Stimulated activated CD8-positive, alpha-beta memory T cell treated with anti-CD3 and anti-CD28 coated beads, Interleukin-4, amount 100 ng/mL, for 48 hours (primary cell): ENCODE measurements around the gene REEP1.

Source experiments
- DNase-seq: peaks from one replicate; pipeline ENCODE4 v3.0.0-alpha.2; 2020

REEP1 gene

DNA sequence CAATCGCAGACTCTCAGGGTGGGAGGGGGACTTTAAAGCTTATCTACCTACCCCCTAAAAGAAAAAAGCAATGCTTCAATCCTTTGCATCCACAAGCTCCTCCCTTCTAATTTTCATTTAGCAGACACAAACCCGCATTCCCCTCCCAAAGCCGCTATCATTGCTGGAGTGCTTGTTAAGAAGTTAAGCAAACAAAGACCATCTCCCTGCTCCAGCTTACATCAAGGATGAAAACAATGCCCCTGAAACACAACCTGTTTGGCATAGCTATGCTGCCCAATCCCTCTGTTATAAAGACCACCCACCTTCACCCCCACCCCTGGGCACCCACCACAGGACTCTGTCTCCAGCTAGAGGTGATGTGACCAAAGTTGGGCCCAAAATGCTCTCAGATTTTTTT, 33.0 kb downstream of the REEP1 start:
- DNase-seq: no peak

DNA sequence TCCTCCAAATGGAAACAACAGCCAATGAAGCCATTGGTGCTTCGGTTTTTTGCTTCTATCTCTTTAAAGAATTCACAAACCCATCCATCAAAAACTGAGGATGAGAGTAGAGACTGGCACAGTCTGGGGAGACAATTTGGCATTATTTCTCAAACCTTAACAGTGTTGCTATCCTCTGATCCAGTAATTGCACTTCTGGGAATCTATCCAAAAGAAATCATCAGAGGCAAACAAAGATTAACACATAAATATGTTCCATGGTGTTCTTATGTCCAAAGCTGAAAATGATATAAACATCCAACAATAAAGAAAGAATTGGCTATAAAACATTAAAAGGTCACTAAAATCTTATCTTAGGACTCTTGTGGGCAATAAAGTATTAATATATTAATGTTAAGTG, 35.1 kb downstream of the REEP1 start:
- DNase-seq: no peak

DNA sequence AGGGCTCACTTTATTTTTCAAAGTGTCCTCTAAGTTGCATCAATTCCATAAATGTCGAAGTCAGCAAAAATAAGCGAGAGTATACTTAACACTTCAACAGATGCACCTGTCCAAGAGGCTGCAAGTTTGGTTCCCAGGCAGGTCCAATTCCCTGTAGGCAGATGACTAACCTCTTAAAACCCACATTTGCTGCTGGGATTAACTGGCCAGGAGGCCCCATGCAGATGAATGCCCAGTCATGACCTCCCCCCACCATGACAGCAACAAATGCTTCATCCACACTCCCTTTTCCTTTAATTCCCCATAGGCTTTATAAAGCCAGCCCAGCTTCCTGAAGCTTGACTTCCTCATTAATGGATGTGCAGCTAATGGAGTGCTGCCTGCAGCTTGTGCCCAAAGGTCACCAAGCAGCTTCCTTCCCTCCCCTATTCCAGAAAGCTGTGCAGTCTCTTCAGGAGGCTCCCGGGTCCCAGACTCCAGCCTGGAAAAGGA, 35.7 kb downstream of the REEP1 start:
- DNase-seq: no peak

GRCh38 chr2:86301009-86301408, 36.4 kb downstream of the REEP1 start:
- DNase-seq: no peak

DNA sequence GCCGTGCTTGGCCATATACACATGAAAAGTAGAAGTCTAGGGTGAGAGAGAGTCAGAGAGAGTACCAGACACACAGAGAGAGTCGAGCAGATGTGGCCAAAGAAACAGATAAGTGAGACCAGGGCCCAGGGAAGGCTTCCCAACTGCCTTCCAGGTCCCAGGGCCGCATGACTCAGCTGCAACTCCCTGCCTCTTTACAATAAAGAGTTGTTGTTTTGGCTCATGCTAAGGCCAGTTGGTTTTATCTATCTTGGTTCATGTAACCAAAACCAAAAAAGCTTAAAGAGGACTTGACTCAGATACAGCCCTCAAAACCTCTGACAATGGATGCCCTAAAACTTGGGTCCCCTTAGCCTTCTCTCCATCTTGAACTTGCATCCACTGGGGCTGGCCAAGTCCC, 36.9 kb downstream of the REEP1 start:
- no peak for DNase-seq

DNA sequence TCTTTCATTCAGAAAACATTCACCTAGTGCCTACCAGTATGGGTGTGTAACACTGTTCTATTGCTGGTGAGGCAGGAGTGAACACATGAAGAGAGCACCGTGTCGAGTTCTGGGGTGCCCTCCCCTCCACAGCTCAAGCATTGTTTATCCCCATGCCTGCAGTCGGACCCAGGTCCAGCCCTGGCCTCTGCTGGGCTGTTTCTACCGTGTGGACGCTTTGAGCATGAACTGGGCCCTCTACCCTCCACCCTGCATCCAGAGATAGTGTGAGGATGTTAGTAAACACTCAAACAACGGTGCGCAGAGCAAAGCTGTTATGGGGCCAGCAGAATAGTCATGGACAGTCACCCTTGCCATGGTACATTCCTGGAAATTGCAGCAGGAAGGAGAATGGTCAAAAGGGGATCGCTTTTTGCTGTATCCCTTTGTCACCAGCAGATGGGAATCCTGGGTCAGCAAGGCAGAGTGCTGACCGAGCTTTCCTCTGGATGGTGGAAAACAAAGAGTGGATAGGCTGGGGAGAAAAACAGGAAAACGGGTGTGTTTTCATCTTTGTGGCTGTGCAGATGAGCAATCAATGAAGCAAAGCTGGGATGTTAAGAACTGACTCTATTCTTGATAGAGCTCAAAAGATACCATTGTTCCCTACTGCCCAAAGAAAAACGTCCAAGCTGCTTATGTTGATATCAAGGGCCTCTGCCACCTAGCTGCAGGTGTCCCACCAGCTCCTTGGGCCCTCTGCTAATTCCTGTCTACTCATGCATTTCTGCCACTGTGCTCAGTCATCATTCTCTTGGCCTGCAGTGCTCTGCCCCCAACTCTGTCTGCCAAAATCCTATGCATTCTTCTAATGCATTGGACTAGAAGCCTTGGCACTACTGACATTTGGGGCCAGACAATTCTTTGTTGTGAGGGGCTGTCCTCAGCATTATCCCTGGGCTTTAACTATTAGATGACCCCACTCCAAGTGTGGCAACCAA, 38.7 kb downstream of the REEP1 start:
- DNase-seq: no peak

DNA sequence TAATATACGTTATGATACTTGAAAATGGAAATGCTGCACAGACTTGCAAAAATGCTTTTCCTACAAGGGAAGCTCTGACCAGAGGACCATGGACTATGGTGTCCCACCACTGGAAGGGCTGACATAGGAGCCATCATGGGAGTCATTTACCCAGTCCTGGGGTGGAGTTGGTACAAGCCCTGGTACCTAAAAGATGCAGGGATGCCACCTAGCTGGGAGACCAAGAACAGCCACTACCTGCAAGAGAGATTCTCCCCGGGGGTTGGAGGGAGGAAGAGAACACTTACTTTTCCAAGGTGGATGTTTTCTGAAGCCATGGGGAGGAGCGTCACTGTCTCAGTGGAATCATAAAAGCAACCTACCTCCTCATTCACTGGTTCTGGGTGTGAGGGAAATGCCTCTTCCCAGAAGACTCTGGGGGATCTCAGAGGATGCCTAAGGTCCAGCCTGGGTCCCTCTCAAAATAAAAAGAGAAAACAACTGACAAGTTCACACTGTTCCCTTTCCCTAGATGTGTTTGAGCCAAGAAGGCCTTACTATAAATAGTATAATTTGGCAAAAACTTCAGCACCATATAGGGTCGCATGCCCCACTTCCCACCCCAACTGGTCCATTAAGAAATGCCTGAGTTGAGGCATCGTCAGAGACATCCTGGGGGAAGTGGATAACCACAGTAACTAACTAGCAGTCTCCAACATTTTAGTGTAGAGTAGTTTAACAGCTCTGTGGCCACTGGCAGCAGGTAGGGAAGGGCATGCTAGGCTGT, 39.9 kb downstream of the REEP1 start:
- no peak for DNase-seq

DNA sequence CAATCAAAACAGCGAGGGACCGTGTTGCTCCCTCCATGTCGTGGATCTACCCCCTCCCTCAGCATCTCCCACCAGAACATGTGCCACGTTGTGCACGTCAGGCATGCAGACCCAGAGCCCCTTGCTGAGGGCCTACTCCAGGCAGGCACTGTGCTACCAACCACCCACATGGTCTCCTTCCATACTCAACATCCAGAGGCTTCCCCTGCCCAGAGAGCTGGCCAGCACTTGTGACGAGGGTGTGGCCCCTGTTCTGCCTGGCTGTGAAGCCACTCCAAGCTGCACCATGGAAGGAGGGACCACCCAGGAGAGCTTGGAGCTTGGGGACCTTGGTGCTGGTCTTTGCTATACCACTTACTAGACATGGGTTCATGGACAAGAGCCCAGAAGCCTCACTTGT, 40.5 kb downstream of the REEP1 start:
- no peak for DNase-seq

DNA sequence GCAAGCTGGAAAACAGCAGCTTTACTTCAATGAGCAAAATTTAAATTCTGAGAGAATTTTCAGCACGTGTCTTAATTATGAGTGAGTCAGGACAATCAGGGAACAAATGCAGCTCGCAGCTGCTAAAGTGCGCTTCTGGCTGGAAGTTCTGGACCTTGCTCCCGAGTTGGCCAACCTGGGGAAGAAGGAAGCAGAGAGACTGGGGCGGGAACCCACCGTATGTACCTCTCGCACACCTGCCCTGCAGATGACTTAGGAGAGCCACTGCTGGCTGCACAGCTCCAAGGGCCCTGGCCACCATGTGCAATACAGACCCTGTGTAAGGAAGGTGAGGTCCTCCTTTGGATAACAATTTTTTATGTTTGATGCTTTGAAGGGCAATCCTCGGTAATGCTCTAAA, 42.4 kb downstream of the REEP1 start:
- no peak for DNase-seq

DNA sequence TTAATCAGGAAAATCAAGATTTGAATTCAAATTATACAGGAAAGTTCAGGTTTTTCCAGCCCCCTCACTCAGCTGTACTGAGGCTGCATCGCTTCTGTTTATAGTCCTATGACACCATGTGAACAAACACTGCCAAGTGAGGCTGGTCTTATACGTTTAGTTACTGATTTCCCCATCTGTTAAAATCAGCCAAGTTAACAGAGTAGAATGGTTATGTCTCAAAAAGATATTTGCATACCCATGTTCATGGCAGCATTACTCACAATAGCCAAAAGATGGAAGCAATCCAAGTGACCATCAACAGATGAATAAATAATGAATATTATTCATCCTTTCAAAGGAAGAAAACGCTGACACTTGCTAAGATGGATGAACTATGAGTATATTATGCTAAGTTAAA, 43.8 kb downstream of the REEP1 start:
- no peak for DNase-seq

GRCh38 chr2:86292571-86293515, 44.6 kb downstream of the REEP1 start:
- no peak for DNase-seq

DNA sequence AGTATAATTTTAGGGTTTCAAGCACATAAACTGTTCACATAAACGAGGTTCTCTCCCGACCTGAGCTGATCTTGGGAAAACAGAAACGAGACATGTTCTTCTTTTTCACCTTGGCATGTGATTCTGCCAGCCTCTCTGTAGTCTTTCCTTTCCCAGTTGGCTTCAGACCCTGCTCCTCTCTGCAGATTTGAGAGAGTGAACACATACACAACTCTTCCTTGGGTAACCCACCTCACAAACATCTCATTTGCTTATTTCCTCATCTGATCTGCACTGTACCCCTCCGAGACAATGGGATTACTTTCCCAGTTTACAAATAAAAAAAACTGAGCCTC, 46.1 kb downstream of the REEP1 start:
- DNase-seq: no peak

DNA sequence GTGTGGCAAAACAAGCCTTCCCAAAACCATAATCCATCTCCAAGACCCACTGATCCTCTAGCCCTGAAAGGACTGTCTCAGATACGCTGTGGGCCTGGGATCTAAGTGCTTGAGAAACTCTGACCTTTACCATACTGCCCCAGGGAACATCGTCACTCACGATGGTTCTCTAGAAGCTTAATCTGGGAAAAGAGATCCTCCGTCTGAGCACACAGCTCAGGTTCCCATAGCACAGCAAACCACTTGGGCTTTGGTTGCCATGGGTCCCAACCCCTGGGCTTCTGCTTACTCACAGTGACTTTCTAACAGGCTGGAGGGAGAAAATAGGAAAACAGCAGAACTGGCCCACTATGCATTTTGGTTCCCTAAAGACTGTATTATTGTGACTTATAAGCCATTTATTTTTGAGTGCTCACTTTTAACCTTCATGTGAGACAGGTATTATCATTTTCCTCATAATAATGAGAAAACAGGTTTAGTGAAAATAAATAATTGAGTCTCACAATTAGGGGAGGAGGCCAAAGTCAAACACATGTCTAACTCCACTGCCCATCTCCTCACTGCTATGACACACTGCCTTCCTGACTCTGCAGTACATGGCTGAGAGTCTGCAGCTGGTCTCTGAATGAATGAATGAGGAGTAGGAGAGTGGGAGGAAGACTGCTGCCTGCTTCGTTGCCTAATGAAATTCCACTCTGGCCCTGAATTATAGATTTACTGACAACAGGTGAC, 46.7 kb downstream of the REEP1 start:
- no peak for DNase-seq

DNA sequence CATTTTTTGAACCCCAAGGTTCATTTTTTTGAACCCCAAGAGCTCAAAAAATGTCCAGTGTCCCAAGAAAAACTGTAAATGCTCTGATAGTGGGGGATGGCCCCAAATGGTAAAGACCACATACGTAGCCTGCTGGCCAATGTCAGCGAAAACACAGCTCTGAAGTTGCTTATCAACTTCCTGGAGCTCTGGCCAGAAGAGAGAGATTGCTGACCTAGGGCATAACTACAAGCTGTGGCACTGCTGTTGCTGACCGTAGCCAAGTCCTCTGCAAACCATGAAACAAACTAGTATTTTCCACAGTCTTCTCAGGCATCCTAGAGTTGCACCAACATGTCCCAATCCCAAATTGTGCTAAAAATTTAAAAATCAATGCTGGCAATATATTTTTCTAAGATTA, 50.9 kb downstream of the REEP1 start:
- no peak for DNase-seq

DNA sequence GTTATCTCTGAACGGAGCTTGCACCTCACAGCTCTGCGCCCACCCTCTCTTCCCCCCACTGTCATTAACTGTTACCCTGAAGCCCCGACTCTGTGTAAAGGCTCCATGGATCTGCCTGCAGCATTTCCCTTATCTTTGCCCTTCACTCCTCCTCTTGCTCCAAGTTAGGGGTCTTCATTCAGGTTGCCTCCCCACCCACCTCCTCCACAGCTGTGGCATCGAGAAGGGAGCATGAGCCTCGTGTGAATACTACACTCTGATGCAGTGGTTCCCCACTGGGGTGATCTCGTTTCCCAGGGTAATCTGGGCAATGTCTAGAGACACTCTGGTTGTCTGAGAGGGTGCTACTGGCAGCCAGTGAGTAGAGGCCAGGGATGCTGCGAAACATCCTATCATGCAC, 51.4 kb downstream of the REEP1 start:
- DNase-seq: no peak

DNA sequence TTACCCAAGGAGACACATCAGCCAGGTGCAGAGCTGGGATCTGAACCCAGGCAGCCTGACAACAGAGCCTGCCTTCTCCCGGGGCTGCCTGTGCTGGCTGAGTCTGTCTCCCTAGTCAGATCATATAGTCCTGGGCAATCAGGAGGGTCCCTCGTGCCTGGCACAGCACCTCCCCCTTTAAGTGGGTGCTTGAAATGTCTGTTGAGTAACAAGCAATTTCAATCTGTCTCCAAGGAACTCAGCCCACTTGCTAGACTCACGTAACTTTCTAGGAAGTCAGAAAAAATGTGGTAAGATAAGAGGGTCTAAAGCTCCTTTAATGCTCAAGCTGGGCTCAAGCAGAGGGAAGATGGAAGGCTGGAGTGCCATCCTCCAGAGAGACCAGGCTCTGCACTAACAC, 51.9 kb downstream of the REEP1 start:
- DNase-seq: no peak

- DNase-seq: no peak
Observed at GRCh38 chr2:86284987-86285386, 52.4 kb downstream of the REEP1 start.

DNA sequence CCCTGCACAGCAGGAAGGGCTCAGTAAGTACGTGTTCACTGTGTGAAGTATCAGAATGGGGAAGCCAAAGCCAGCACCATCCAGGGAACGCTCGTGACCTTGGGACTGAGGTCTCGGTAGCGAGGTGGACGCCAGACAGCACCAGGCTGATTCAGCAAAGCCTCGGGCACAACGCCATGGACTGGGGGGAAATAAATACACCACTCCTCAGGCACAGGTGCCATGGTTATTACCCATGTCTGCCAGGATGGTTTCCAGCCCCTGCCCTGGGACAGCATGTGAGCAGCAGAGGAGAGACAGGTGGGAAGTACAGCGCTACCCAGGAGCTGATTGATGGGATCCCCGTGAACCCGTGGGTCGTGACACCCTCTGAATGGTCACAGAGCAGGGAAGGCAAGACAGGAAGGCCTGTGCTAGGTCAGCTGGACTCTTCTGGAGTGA, 53.0 kb downstream of the REEP1 start:
- no peak for DNase-seq

DNA sequence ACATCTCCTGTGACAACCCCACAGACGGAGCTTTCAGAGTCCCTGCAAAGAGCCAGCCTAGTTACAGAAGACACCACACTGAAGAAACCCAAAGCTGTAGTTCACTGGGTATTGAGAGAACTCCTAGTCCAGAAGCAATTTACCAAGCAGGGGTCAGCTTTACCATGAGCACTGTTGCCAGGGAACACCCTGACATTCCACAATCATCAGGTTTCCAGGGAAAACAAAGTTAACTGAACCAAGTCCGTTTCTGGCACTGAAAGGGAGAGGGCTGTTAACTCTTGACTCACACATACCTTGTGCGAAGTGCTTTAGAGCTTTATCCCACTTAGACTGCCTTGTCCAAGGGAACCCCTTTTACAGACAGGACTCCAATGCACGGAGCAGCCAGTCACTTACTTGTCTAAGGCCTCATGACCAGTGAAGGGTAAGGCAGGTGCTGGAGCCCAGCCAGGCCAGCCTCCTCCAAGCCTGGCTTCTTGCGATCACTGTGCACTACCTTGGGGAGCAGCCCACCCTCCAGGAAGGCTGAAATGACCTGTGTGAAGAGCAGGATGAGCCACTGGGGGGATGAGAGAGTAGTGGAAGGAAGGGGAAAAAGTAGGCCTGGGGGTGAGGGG, 53.9 kb downstream of the REEP1 start:
- DNase-seq: no peak

DNA sequence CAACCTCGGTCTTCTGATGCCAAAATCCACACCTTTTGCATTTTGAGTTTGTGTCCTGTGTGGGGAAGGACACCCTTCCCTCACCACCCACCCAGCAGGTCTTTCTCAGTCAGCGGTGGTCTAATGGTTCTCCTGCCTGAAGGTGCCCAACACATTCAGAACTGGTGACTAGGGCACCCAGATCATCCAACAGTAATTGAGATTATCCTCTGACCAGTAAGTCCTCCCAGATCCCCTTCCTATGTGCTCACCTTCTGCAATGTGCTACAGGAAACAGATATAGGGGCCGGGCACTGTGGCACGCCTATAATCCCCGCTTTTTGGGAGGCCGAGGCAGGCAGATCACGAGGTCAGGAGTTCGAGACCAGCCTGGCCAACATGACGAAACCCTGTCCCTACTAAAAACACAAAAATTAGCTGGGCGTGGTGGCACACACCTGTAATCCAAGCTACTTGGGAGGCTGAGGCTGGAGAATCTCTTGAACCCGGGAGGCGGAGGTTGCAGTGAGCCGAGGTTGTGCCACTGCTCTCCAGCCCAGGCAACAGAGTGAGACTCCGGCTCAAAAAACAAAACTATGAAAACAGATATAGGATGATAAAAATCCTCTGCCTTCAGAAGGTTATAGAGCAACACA, 56.2 kb downstream of the REEP1 start:
- DNase-seq: no peak

DNA sequence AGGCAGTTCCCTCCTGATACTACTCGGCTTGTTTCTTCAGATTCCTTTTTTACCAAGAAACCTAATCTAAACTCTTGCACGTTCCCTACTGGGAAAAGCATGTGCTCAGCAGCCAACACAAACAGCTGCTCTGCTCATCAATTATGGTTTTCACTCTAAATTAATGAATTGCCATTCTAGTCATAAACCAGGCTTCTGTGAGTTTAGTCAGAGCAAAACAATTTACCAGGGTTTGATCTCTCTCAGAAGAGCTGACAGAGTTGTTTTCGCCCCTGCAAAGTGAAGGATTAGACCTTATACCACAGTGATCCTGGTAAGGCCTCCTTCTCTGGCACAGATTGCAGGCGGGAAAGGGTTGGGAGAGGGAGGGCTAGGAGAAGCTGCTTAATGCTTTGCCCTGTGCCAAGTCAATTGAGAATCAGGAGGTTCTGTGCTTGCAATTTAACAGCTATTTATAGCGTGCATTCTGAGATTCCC, 57.2 kb downstream of the REEP1 start:
- no peak for DNase-seq
